IPS-NIHi7 (cell line): ENCODE results near the gene STOML1.

Source experiments
- DNase-seq: peaks from one replicate; pipeline ENCODE4 v3.0.0; 2012; ENCODE audit warnings: mixed read lengths; ENCODE audit errors: extremely low spot score

The STOML1 gene

DNA sequence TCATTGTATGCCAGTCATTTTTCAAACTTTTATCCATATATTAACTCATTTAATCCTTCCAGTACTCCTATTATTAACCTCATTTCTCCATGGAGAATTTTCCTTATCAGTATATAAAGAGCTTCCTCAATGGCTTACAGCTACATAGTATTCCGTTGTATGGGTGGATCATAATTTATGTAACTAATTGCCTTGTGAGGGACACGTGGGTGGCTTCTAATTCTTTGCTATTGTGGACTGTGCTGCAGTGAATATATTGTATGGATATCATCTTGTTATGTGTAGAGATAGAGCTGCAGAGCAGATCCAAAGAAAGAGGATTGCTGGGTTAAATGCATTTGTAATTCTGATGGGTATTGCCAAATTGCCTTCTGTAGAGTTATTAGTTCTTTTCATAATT lies 27.6 kb upstream of the STOML1 start:
- no peak for DNase-seq

DNA sequence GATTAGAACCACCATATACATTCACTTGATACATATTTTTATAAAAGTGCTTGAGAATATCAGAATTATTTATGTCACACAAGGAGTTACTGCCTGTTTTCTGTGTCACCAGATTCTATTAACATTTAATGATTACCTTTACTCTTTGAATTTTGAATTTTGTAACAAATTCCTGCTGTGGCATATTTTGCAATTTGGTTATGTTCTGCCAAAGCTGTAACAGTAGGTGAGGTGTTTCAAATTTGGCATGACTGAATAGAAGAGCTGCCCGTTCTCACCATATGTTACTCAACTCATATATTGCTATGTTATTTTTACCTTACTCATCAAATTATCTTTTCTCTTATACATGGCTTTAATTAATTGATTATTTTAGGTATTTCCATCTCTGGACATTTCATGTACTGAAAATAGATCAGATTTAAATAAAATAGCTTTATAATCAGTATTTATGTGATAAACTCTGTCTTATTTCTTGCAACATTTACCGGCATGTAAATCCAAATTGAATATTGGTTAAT lies 21.3 kb upstream of the STOML1 start:
- DNase-seq = no peak

DNA sequence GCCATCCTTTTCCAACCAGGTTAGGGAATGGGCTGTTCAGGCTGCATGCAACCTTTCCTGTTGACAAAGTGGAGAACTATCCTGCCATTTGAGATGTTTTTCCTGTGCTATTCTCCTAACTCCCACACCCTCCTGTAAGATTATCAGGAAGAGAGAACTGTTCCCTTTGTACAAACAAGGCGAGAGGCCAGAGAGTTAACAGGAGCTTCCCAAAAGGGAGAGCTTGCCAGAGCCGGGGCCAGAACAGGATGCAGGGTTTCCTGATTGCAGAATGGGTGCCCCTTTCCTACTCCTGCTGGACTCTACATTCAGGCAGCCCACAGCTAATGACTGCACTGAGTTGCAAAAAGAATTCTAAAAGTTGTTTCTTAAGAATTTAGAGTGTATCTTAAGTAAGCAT lies 19.5 kb upstream of the STOML1 start:
- DNase-seq = no peak

DNA sequence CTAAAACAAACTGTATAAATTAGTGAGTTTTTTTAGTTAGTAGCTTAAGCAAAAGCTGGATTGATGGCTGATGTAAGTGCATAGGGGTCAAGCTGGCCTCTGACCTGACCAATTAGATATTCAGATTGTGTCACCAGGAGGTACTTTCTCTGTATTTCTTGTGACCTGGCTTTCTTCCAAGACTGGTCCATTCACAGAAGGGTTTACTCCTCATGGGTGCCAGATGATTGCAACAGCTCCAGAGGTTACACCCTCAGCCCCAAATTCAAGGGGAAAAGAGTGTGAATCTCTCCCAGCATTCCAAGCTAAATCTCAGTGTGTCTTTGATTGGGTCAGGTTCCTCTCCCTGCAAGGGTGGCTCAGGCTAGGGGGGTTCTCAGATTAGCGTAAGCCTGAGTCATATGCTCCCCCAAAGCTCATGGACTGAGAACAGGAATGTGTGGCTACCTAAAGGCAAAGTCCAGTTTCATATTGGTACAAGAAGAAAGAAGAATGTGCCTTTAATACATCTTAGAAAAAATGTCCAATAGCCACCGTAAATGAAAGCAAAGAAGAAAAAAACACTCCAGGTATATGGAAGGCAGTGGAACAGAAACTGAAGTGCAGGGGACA lies 18.9 kb upstream of the STOML1 start:
- no peak for DNase-seq

DNA sequence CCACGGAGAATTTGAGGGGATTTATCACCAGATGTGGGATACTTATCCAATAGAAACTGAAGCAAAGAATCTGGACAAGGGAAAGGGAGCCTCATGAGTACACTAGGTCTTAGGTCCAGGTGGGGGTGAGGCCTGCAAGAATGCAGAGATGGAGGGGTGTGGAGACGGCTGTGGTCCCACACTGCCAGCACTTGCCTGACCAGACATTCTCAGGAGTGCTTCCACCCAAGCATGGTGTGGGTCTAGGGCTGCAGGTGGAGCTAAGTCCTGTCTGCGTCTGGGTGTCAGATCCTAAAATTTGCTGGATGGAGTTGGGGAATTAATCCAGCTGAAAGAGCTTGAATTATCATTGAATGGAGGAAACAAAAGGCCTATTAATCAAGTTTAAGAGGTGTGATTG lies 16.8 kb upstream of the STOML1 start:
- no peak for DNase-seq

DNA sequence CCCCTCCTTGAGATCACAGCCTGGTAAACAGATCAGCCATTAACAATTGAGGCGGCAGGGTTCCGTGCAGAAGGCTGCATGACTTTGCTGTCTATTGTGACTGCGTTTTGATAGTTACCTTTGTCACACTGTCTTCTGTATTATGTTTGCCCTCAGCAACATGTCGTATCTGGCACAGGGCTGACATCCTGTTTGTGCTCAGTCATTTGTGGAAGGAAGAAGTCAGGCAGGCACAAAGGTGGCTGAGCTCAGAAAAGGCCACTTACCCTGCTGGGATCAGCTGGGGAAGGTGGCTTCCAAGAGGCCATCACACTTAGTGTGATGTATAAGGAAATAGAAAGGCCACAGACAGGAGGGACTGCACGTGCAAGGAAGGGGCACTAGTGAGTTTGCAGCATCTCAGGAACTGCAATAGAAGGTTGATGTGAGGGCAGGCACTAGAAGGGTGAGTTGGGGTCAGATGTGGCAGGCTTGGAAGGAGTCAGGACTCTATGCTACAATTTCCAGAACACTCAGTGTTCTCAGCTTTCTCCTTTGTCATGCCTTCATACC lies 15.8 kb upstream of the STOML1 start:
- no peak for DNase-seq

DNA sequence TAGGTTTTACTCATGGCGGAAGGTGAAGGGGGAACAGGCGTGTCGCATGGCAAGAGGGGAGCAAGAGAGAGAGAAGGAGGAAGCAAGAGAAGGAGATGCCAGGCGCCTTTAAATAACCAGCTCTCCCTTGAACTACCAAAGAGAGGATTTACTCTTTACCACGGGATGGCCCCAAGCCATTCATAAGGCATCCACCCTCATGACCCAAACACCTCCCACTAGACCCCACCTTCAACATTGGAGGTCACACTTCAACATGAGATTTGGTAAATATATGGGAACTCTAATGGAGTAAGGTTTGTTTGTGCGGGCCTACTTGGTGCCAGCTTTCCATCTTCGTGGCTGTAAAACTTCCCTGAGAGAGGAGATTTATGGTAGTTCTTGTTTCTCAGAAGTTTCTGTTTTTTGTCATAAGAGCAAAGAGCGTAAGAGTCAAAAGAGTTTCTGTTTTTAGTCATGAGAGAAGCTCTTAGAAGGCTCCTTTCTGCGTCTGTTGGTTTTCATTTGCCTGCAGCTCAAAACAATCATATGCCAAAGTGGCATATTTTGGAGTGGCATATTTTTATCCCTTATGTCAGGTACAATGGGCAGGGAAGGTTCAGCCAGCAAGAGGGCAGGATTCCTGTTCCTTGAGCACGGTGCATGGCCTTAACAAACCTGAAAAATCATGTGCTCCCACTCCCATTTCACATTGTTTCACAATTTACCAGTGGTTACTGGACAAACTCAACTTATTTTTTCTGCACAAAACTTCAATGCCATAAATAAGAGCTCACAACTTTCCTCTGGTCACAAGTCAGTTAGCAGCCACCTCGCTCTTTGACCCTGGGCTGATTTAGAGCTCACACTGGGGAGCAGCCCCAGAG lies 14.9 kb upstream of the STOML1 start:
- no peak for DNase-seq

DNA sequence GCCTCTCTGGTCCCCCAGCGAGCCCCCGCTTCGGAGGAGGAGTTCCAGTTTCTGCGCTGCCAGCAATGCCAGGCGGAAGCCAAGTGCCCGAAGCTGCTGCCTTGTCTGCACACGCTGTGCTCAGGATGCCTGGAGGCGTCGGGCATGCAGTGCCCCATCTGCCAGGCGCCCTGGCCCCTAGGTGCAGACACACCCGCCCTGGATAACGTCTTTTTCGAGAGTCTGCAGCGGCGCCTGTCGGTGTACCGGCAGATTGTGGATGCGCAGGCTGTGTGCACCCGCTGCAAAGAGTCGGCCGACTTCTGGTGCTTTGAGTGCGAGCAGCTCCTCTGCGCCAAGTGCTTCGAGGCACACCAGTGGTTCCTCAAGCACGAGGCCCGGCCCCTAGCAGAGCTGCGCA lies 5.9 kb upstream of the STOML1 start:
- DNase-seq = no peak

DNA sequence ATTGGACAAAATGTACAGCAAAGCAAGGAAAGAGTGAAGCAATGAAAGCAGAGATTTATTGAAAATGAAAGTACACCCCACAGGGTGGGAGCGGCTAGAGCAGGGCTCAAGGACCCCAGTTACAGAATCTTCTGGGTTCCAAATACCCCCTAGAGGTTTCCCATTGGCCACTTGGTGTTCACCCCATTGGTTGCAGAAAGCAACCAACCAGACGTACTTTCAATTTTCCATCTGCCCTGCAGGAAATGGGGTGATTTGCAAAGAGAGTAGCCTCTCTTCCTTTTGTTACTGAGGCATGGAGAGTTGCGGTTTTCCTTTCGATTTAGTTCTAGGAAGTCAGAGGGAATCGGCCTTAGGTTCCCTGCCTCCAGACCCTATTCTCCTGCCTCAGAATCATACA lies 4.8 kb upstream of the STOML1 start:
- no peak for DNase-seq

DNA sequence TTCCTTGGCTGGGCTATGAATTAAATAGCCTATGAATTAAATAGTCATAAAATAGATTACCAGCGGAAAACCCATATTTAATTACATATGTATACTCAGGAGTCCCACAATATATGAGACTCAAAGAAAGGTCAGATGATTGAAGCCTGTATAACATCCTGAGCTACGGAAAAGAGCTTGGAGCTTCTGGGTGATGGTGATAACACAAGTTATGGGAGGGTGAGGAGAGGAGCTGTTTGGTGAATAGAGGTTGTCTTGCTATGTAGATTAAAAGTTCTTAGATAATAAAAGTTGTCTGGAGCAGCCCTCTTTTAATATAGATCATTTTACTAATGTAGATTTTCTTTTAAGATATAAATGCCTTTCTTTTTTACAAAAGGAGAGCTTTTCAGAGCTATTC lies 4.2 kb upstream of the STOML1 start:
- no peak for DNase-seq

DNA sequence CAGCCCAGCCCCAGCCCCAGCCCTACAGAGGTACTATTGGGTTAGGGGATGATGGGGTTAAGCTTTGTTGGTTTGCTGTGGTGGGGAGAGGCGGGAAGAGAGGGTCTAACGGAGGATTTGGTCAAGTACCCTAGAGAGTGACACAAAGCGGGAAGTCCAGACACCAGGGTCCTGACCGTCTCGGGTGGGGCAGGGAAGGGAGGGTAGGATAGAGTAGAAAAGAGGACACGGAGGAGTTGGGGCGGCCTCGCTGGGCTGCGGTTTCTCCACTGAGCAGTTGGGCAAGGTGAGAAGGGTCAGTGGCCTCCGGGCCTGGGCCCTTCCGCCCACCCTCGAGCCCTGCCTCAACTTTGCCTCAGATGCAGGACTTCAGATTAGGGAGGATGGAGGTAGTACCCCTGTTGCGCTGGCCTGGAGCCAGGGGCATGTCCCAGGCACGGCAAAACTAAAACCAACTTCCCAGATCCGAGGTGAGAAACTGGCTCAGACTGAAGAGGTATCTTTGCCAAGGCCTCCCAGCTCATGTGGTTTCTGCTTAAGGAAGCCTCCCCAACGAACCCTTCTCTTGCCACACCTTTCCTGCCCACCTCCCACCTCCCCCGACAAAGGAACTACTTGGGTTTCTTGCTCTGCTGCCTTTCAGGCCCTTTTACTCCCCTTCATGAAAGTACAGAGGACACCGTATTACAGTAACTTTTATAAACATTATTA lies 3.0 kb upstream of the STOML1 start:
- DNase-seq = no peak

DNA sequence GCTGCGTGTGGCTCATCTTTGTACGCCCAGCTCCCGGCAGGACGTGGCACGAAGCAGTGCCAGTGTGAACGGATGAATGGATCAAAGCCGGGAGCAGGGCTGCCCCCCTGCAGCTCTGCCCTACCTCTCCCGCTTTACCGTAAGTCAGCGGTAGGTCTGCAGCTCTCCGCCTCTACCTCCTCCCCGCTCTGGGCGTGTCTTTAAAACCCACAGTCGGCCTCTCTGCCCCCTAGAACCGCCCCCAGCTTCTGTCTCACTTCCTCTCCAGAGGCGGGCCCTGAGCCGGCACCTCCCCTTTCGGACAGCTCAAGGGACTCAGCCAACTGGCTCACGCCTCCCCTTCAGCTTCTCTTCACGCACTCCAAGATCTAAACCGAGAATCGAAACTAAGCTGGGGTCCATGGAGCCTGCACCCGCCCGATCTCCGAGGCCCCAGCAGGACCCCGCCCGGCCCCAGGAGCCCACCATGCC lies 2.4 kb upstream of the STOML1 start, which contains the start of gene PML:
Gene PML (plus strand): TSS at position 304 of the 471 bp plus-strand sequence. CDS start 97 bp downstream, at position 401.
- peak; percentile 98 for DNase-seq

DNA sequence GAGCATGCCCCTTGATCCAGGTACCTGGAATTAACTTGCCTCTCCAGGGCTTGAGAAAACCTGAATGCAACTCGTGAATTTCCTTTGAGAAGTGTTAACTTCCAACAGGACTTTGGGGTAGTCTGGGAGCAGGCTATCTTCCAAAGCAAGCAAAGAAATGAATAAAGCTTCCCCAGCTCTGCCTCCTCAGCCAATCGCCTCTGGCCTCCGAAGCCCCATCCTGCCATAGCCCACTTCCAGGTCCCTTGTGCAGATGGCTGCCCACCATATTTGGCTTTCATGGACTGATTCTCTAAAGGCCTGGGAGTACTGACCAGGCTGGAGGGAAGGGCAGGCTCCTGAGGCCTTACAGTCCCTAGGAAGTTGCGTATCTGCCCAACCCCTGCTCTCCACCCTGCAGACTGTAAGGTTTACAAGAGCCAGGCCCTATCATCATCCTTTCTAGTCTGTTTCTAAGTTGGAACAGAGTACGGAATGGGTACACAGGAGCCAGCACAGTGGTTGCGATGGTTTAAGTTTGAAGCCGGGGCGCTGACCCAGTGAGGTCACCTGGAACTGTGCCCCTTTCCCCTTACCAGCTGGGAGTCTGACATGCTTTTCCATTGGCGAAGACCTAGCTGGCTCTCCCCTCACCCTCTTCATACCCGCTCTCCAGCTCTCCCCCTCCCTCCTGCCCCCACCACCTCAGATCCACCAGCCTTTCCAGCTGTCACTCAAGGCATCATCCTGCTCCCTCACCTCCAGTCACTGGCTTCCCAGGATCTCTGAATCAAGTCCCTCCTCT lies 1.3 kb upstream of the STOML1 start:
- DNase-seq = no peak

DNA sequence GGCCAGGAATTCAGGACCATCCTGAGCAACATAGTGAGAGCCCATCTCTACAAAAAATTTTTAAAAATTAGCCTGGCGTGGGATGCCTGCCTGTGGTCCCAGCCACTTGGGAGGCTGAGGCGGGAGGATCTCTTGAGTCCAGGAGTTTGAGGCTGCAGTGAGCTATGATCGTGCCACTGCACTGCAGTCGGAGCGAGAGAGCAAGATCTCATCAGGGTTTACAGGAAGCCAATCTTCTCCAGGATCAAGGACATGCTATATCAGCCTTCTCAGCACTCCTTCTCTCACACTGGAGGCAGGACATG lies 451 bp upstream of the STOML1 start:
- no peak for DNase-seq

DNA sequence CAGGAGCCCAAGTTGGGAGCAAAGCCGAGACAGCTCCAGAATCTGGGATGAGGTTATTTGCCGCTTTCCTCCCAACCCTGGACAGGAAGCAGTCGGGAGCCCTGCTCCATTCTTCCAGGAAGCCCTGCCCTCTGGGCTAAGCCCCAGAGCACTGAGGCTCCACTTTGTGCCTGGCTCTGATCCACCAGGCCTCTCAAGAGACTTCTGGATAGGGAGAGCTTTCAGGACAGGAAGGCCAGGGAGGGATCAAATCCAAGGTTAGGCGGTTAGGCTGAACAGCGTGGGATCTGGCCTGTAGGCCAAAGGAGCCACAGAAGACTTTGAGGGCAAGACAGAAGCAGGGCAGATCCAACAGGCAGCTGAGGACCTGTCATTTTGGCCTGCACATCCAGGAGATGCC lies 835 bp downstream of the STOML1 start:
- DNase-seq = no peak

DNA sequence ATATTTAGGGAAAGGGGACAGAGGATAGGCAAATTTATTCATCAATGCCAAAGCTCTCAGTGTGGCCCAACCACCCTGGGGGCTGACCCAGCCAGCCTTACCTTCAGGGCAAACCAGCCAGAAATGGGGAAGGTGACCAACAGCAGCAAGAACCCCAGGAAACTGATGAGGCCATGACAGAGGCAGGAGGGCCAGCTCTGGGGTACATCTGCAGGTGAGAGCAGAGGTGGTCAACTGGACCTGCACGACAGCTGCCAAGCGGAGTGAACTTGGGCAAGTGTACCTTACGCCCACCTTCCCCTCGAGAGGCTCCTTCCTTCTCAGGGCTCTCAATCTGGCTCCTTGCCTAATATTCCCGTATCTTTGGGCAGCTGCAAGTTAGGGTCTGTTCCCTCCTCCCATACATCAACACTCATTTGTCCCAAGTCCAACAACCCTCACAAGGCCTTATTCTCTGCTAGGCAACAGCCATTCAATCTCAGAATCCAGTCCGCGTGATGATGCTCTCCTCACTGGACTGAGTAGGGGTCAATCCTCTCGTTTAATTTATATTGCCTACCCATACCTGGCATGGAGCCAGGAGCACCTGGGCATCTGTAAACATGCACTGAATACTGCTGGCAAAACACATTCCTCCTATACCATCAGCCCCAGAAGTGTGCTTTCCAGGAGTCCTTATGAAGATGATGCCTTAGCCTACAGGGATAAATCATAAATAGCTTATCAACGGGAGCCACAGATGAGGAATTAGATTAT lies 1.7 kb downstream of the STOML1 start:
- no peak for DNase-seq

DNA sequence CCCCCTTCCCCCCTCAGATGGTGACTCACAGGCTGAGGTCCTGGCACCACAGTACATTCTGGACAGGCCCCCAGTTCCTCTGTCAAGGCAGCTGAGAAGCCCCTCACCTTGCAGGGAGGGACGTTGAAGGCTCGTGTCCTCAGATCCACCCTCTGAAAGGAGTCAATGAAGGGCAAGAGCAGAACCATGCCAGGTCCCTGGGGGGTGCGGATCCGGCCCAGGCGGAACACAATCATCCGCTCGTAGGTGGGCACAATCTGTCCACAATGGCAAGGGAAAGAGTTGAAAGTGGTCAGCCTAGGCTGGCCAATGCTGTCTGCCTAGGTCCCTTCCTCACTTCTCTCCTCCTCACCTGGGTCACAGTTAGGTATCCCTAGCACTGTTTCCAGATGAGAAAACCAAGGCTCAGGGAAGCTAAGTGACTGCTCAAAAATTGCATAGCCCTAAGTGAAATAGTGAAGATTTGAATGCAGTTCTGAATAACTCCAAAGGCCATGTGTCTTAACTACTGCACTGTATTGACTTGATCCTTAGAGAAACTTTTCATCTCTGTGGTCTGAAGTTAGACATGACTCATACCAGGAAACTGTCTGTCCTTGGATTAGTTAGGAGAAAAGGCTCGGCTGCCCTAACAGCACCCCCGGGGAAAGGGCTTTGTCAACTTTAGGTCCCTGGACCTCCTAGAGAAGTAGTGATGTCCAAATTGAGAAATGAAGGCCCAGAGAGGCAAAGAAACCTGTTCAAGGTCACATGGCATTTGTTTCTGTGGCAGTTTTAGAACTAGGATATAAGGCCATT lies 2.9 kb downstream of the STOML1 start:
- DNase-seq = no peak

DNA sequence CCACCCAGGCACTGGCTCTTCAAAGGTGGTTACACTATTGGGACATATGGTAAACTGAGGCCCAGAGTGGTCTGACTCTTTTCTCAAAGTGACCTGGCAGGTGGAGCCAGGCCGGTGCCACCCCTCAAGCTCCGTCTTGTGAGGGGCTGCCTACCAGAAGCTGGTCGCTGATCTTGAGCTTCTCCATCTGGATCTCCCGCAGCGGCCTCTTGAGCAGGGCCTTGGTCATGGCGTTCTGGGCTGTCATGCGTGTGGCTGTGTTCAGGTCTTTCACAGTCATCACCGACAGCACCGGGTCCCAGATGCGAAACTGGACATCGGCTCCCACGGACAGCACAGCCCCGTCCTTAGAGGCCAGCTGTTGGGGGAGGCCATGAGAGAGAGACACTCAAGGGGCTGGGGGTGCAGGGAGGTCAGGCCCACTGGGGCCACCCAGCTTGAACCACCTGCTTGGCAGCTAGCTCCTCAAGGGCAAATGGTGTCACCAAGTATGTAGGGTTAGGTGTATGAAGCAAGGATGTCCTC lies 3.6 kb downstream of the STOML1 start:
- DNase-seq = no peak

DNA sequence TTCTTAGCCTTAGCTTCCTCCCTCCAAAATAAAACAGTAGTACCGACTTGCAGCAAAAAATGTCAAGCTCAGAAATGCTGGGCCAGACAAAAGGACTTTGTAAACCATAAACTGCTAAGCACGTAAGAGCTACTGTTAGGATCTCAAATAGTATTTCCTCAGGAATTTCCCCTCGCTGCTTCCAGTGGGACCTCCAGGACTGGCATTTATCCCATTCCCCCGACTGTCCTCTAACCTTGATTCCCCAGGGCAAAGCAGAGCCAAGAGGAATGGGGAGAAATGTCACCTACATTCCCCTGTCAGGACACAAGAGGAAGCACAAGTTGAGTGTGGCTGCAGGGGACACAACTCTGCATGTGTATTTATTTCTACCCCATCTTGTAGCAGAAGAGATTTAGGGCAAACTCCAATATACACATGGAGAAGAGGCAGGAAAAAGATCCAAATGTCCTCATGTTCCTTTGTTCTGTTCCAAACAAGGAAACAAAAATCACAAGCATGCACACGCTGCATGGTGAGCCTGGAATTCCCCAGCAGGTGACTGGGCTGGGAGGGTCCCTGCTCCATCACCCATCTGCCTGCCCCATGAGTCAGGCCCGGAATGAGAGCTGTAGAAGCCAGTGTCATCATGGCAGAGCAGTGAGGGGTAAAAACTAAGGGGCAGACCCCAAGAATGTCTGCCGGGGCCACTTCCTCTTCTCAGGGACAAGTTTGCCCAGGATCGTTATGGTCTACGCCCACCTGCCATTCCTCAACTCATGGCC lies 4.2 kb downstream of the STOML1 start:
- DNase-seq = no peak
